ENCODE measurements around the gene PHETA1. TPM values are rescaled to one million over a fixed set of nuclear protein-coding genes. Genes with fewer than 3 reads are reported as not detected.

The PHETA1 gene
- 6.0 and 21.7 TPM in 2 replicates for total RNA-seq

GRCh38 chr12:111368788-111369495 is at the start of gene PHETA1:
PHETA1 (minus strand) TSS chr12:111369095; CDS start chr12:111363427, 5,668 bp downstream.

GRCh38 chr12:111405859-111406473 is 37.1 kb upstream of the PHETA1 start, which contains the start of gene SH2B3:
SH2B3 (plus strand) TSS chr12:111405923; CDS start chr12:111418146, 12,223 bp downstream.

Other genes starting within 250 kb of the PHETA1 start
- gene SH2B3, start 36.8 kb upstream of the PHETA1 start, total RNA-seq: 44.4 and 63.3 TPM in 2 replicates
- 13.5 and 22.5 TPM in 2 replicates for gene ATXN2, start 230.2 kb upstream of the PHETA1 start, total RNA-seq

Data from cardiac atrium fibroblast (primary cell).